ENCODE data around the gene CACNA2D3. TPM values are rescaled to one million over a fixed set of nuclear protein-coding genes. Genes with fewer than 3 reads are reported as not detected.

The CACNA2D3 gene
- total RNA-seq, 1 experiment from 2014 or later = 0.59 TPM

DNA sequence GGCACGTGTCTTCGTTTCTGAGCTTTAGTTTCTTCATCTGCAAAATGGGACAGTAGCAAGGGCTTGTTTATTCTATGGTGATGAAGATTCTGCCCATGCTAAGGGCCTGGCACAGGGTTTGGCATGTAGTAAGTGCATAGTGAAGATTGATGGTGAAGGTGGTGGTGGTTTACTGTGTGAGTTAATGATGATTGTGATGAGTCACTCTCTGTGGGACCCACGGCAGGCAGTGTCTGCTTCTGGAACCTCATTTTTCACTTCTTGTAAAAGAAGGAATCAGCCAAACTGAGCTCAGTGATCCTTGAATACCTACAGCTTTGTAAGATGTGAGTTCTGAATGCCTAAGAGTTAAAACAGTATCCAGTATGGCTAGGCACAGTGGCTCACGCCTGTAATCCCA lies 891.7 kb downstream of the CACNA2D3 start:
- H4K20me1 ChIP-seq (ENCODE audit: insufficient read depth) = no peaks in the 10 kb centered on the region
- no peak for DNase-seq
- H3K27ac ChIP-seq = no peak overlapping the region
- H3K36me3 ChIP-seq (ENCODE audit: low read depth) = no peaks in the 10 kb centered on the region
- ChIA-PET POLR2A (ENCODE audit: unreplicated experiment) (interaction anchor here (0.6 kb wide), 1 partner anchor 20 kb away, joined by 3 read pairs; no protein-coding TSS in a partner anchor), CTCF (no interaction called here)
- H3K4me2 ChIP-seq = no peak overlapping the region
- TF ChIP-seq, protein P1, sequence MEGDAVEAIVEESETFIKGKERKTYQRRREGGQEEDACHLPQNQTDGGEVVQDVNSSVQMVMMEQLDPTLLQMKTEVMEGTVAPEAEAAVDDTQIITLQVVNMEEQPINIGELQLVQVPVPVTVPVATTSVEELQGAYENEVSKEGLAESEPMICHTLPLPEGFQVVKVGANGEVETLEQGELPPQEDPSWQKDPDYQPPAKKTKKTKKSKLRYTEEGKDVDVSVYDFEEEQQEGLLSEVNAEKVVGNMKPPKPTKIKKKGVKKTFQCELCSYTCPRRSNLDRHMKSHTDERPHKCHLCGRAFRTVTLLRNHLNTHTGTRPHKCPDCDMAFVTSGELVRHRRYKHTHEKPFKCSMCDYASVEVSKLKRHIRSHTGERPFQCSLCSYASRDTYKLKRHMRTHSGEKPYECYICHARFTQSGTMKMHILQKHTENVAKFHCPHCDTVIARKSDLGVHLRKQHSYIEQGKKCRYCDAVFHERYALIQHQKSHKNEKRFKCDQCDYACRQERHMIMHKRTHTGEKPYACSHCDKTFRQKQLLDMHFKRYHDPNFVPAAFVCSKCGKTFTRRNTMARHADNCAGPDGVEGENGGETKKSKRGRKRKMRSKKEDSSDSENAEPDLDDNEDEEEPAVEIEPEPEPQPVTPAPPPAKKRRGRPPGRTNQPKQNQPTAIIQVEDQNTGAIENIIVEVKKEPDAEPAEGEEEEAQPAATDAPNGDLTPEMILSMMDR (conservative IDR thresholded peaks at IDR 0.05) = no peak
- TF ChIP-seq EZH2 (IDR thresholded peaks at IDR 0.05; ENCODE audit: low read depth) = no peak
- BruUV-seq (replicated peaks) = no TSS peak
- intact Hi-C loops (cut with micrococcal nuclease; ENCODE audit: unreplicated experiment) = no loop called here
- no peak overlapping the region for H3K4me3 ChIP-seq
- H3F3A ChIP-seq (ENCODE audit: insufficient read depth, low read depth) = no peaks in the 10 kb centered on the region
- no peaks in the 10 kb centered on the region for H3K4me1 ChIP-seq (replicated peaks; ENCODE audit: insufficient read depth)
- H3K79me2 ChIP-seq (ENCODE audit: low read depth) = no peaks in the 10 kb centered on the region
- no peak overlapping the region for H2AFZ ChIP-seq
- no peaks in the 10 kb centered on the region for H3K27me3 ChIP-seq (ENCODE audit: insufficient read depth, low read depth)
- H3K9me2 ChIP-seq (ENCODE audit: insufficient read depth) = no peaks in the 10 kb centered on the region
- no peaks in the 10 kb centered on the region for H3K9me3 ChIP-seq (ENCODE audit: insufficient read depth, low read depth)

GRCh38 chr3:55014906-55015305 lies 892.6 kb downstream of the CACNA2D3 start:
- BruUV-seq (replicated peaks) = no TSS peak
- H3K9me2 ChIP-seq (ENCODE audit: insufficient read depth) = no peaks in the 10 kb centered on the region

GRCh38 chr3:55017876-55018275 lies 895.5 kb downstream of the CACNA2D3 start:
- H3K4me3 ChIP-seq = no peak overlapping the region
- H4K20me1 ChIP-seq (ENCODE audit: insufficient read depth) = no peaks in the 10 kb centered on the region
- no peaks in the 10 kb centered on the region for H3K9me2 ChIP-seq (ENCODE audit: insufficient read depth)
- TF ChIP-seq, protein P1 (conservative IDR thresholded peaks at IDR 0.05) = no peak
- no peak for TF ChIP-seq EZH2 (IDR thresholded peaks at IDR 0.05; ENCODE audit: low read depth)
- H3K27me3 ChIP-seq (ENCODE audit: insufficient read depth, low read depth) = no peaks in the 10 kb centered on the region
- H3F3A ChIP-seq (ENCODE audit: insufficient read depth, low read depth) = no peaks in the 10 kb centered on the region
- no peak for DNase-seq
- CTCF ChIA-PET = no interaction called here
- no peak overlapping the region for H3K27ac ChIP-seq
- POLR2A ChIA-PET (ENCODE audit: unreplicated experiment) = no interaction called here
- H3K36me3 ChIP-seq (ENCODE audit: low read depth) = no peaks in the 10 kb centered on the region
- H3K79me2 ChIP-seq (ENCODE audit: low read depth) = no peaks in the 10 kb centered on the region
- intact Hi-C loops (cut with micrococcal nuclease; ENCODE audit: unreplicated experiment) = no loop called here
- no peaks in the 10 kb centered on the region for H3K4me1 ChIP-seq (replicated peaks; ENCODE audit: insufficient read depth)
- H3K4me2 ChIP-seq = no peak overlapping the region
- no TSS peak for BruUV-seq (replicated peaks)
- H3K9me3 ChIP-seq (ENCODE audit: insufficient read depth, low read depth) = no peaks in the 10 kb centered on the region
- no peak overlapping the region for H2AFZ ChIP-seq

More at GRCh38 chr3:55014906-55015305, 892.6 kb downstream of the CACNA2D3 start:
- no peaks in the 10 kb centered on the region for H3K4me1 ChIP-seq (replicated peaks; ENCODE audit: insufficient read depth)
- H4K20me1 ChIP-seq (ENCODE audit: insufficient read depth) = no peaks in the 10 kb centered on the region
- H3K27me3 ChIP-seq (ENCODE audit: insufficient read depth, low read depth) = no peaks in the 10 kb centered on the region
- ChIA-PET CTCF (no interaction called here), POLR2A (ENCODE audit: unreplicated experiment) (no interaction called here)
- H2AFZ ChIP-seq = no peak overlapping the region
- no peak for DNase-seq
- H3K9me3 ChIP-seq (ENCODE audit: insufficient read depth, low read depth) = no peaks in the 10 kb centered on the region
- no peak overlapping the region for H3K4me2 ChIP-seq
- H3K27ac ChIP-seq = no peak overlapping the region
- intact Hi-C loops (cut with micrococcal nuclease; ENCODE audit: unreplicated experiment) = no loop called here
- H3K4me3 ChIP-seq = no peak overlapping the region
- TF ChIP-seq EZH2 (IDR thresholded peaks at IDR 0.05; ENCODE audit: low read depth) = no peak
- TF ChIP-seq, protein P1 (conservative IDR thresholded peaks at IDR 0.05) = no peak
- H3K79me2 ChIP-seq (ENCODE audit: low read depth) = no peaks in the 10 kb centered on the region
- H3F3A ChIP-seq (ENCODE audit: insufficient read depth, low read depth) = no peaks in the 10 kb centered on the region
- no peaks in the 10 kb centered on the region for H3K36me3 ChIP-seq (ENCODE audit: low read depth)

Measured in PC-9 (cell line).